A549 (cell line): ENCODE data around the gene C19orf25. TPM values are rescaled to one million over a fixed set of nuclear protein-coding genes. Genes with fewer than 3 reads are reported as not detected.

ENCODE experiments used
- ATAC-seq, 2 experiments: fragments of 200-7000 bp in 1 of 2; fragments of >200 bp in 1 of 2; cut with Nextera tagmentation in 1 of 2; cut with Tn5 transposase in 1 of 2; 3 replicates each; pipeline versions ENCODE4 v1.8.0 to v1.9.1; 2018 to 2020; ENCODE audit warnings: mild to moderate bottlenecking in 1 of 2, moderate library complexity in 1 of 2
- CTCF ChIA-PET: fragments of 300-600 bp; sonication (Branson Sonifier 250); formaldehyde crosslinking; extraction: SDS; loops from one replicate; lab custom pipeline; 2021; ENCODE audit warnings: antibody characterized with exemption, inconsistent platforms; lab: Yijun Ruan, JAX
- POLR2A ChIA-PET: fragments of 350-600 bp; formaldehyde crosslinking; extraction: SDS; loops from one replicate; lab custom pipeline; 2021; ENCODE audit warnings: antibody characterized with exemption, inconsistent platforms; lab: Yijun Ruan, JAX
- DNase-seq, 2 experiments: peaks; one replicate each; pipeline versions ENCODE4 v3.0.0 to v3.0.0-alpha.2; 2011 to 2016; ENCODE audit warnings: low read depth in 1 of 2, low spot score in 1 of 2
- FAIRE-seq: peaks from 2 replicates; lab custom pipeline; 2011; peaks lifted over from hg19 to GRCh38; lab: Jason Lieb, UNC
- H3K27ac ChIP-seq, 2 experiments: fragments of >200 bp; sonication (Bioruptor Twin); formaldehyde crosslinking; 3 replicates each; pipeline ENCODE4 v1.5.1; 2016 to 2017
- H3K4me1 ChIP-seq: fragments of >200 bp; sonication (Bioruptor Twin); formaldehyde crosslinking; 3 replicates; pipeline ENCODE4 v1.6.1; 2016
- H3K4me2 ChIP-seq: fragments of >200 bp; sonication (Bioruptor Twin); formaldehyde crosslinking; 3 replicates; pipeline ENCODE4 v1.6.1; 2016
- H3K4me3 ChIP-seq: fragments of >200 bp; sonication (Bioruptor Twin); formaldehyde crosslinking; 3 replicates; pipeline ENCODE4 v1.5.1; 2016
- H3K9me3 ChIP-seq: fragments of >200 bp; sonication (Bioruptor Twin); formaldehyde crosslinking; 3 replicates; pipeline ENCODE4 v1.6.1; 2016
- ATOH8 ChIP-seq: fragments of 250-450 bp; sonication (Bioruptor Pico); IDR thresholded peaks from 2 replicates; pipeline ENCODE4 v1.5.0; 2020; ENCODE audit warnings: low read depth, mild to moderate bottlenecking, moderate library complexity
- BCL3 ChIP-seq: fragments of >200 bp; sonication (Bioruptor Twin); formaldehyde crosslinking; IDR thresholded peaks from 3 replicates; pipeline ENCODE4 v1.6.1; 2016
- BHLHE40 ChIP-seq: IDR thresholded peaks from 2 replicates; pipeline ENCODE4 v1.6.1; 2012; ENCODE audit warnings: low read depth, low read length, inconsistent platforms
- CBX2 ChIP-seq: fragments of 200-600 bp; sonication (generic); IDR thresholded peaks from 2 replicates; pipeline ENCODE4 v1.6.1; 2016; ENCODE audit warnings: low read depth, mild to moderate bottlenecking, borderline replicate concordance
- CBX8 ChIP-seq: fragments of 200-600 bp; sonication (generic); IDR thresholded peaks from 2 replicates; pipeline ENCODE4 v1.6.1; 2016
- CEBPB ChIP-seq, 2 experiments: fragments of >200 bp in 1 of 2; sonication (Bioruptor Twin) in 1 of 2; formaldehyde crosslinking in 1 of 2; IDR thresholded peaks; 2 replicates each; pipeline ENCODE4 v1.6.1; 2012 to 2016
- E2F6 ChIP-seq: IDR thresholded peaks from 2 replicates; pipeline ENCODE4 v1.6.1; 2012; ENCODE audit warnings: low read depth, borderline replicate concordance
- EP300 ChIP-seq, 2 experiments: fragments of >200 bp; sonication (Bioruptor Twin); formaldehyde crosslinking; IDR thresholded peaks; 2 replicates in 1 of 2; 3 replicates in 1 of 2; pipeline ENCODE4 v1.6.1; 2016 to 2017
- FOSB ChIP-seq: fragments of 250-450 bp; sonication (Bioruptor Pico); IDR thresholded peaks from 2 replicates; pipeline ENCODE4 v1.5.0; 2020; ENCODE audit warnings: mild to moderate bottlenecking, moderate library complexity
- GATA3 ChIP-seq: IDR thresholded peaks from 2 replicates; pipeline ENCODE4 v1.6.1; 2012; ENCODE audit warnings: borderline replicate concordance
- HEYL ChIP-seq: fragments of 250-450 bp; sonication (Bioruptor Pico); IDR thresholded peaks from 2 replicates; pipeline ENCODE4 v1.8.0; 2021; ENCODE audit warnings: mild to moderate bottlenecking, moderate library complexity
- HOXA7 ChIP-seq: fragments of 250-450 bp; sonication (Bioruptor Pico); IDR thresholded peaks from 2 replicates; pipeline ENCODE4 v1.5.0; 2020; ENCODE audit warnings: mild to moderate bottlenecking, moderate library complexity
- HOXB5 ChIP-seq: fragments of 250-450 bp; sonication (Bioruptor Pico); IDR thresholded peaks from 2 replicates; pipeline ENCODE4 v1.5.0; 2020; ENCODE audit warnings: mild to moderate bottlenecking, moderate library complexity
- JUN ChIP-seq, 2 experiments: fragments of >200 bp; sonication (Bioruptor Twin); formaldehyde crosslinking; IDR thresholded peaks; 2 replicates in 1 of 2; 3 replicates in 1 of 2; pipeline ENCODE4 v1.6.1; 2016 to 2017
- KDM1A ChIP-seq: fragments of 200-600 bp; sonication (generic); IDR thresholded peaks from 2 replicates; pipeline ENCODE4 v1.6.1; 2016; ENCODE audit warnings: low read depth, mild to moderate bottlenecking
- MAZ ChIP-seq: fragments of 150-350 bp; IDR thresholded peaks from 2 replicates; pipeline ENCODE4 v1.6.1; 2014; ENCODE audit warnings: antibody characterized with exemption, low read depth, low read length, borderline replicate concordance
- MYC ChIP-seq: IDR thresholded peaks from 2 replicates; pipeline ENCODE4 v1.6.1; 2012; ENCODE audit warnings: mild to moderate bottlenecking, inconsistent platforms, low read length, improper control_type of control experiment, borderline replicate concordance
- NFE2L2 ChIP-seq: fragments of 150-350 bp; conservative IDR thresholded peaks from 2 replicates; pipeline ENCODE4 v1.6.1; 2014; ENCODE audit warnings: low read length
- NPAS2 ChIP-seq: fragments of 250-450 bp; sonication (Bioruptor Pico); IDR thresholded peaks from 2 replicates; pipeline ENCODE4 v1.8.0; 2022; ENCODE audit warnings: mild to moderate bottlenecking, moderate library complexity, borderline replicate concordance
- PHF8 ChIP-seq: fragments of 200-600 bp; sonication (generic); IDR thresholded peaks from 2 replicates; pipeline ENCODE4 v1.6.1; 2016; ENCODE audit warnings: low read depth, mild to moderate bottlenecking, antibody characterized with exemption, moderate library complexity, borderline replicate concordance
- RARB ChIP-seq: fragments of 250-450 bp; sonication (Bioruptor Pico); IDR thresholded peaks from 2 replicates; pipeline ENCODE4 v1.8.0; 2021; ENCODE audit warnings: mild to moderate bottlenecking, moderate library complexity
- RFX5 ChIP-seq: fragments of 450-650 bp; IDR thresholded peaks from 2 replicates; pipeline ENCODE4 v1.7.1; 2014; ENCODE audit warnings: antibody characterized with exemption, mild to moderate bottlenecking, moderate library complexity
- SMC3 ChIP-seq: fragments of >200 bp; sonication (Bioruptor Twin); formaldehyde crosslinking; IDR thresholded peaks from 3 replicates; pipeline ENCODE4 v1.6.1; 2018; ENCODE audit warnings: inconsistent platforms
- ZC3H11A ChIP-seq: fragments of 450-650 bp; IDR thresholded peaks from 2 replicates; pipeline ENCODE4 v1.6.1; 2014; ENCODE audit warnings: antibody characterized with exemption, mild to moderate bottlenecking
- ZFP36 ChIP-seq: fragments of 450-650 bp; IDR thresholded peaks from 2 replicates; pipeline ENCODE4 v1.6.1; 2014; ENCODE audit warnings: borderline replicate concordance; ENCODE audit not compliant: partially characterized antibody
- ZNF302 ChIP-seq: fragments of 250-450 bp; sonication (Bioruptor Pico); IDR thresholded peaks from 2 replicates; pipeline ENCODE4 v1.9.0; 2021; ENCODE audit warnings: inconsistent platforms, mild to moderate bottlenecking, moderate library complexity
- ZSCAN20 ChIP-seq: fragments of 250-450 bp; sonication (Bioruptor Pico); IDR thresholded peaks from 2 replicates; pipeline ENCODE4 v1.8.0; 2022; ENCODE audit warnings: mild to moderate bottlenecking, moderate library complexity
- WGBS: methylation state at CpG from one replicate; pipeline ENCODE4 v1.1.6; 2017; ENCODE audit errors: missing lambda C conversion rate; 5-methylcytosine and 5-hydroxymethylcytosine counted together
- polyA plus RNA-seq, 4 experiments: library from polyadenylated mRNA; depleted of rRNA in 3 of 4; stranded (reverse); fragments of >200 nt; fragmentation: RNase III in 1 of 4; extraction: RNeasy Plus Mini Kit Qiagen cat#74134 plus additional on column Dnase treatment in 1 of 4; gene quantifications; 2 replicates in 3 of 4; 3 replicates in 1 of 4; pipeline ENCODE4 v1.2.3, GENCODE V29; 2011 to 2017

The C19orf25 gene
- polyA plus RNA-seq, 2 of the 4 experiments (the other 2 are of a cell fraction): 8.2 to 20.7 TPM

GRCh38 chr19:1432507-1432887, 46.5 kb downstream of the C19orf25 start:
- H3K4me2 ChIP-seq: no peak overlapping the region
- no peak for TF ChIP-seq CEBPB (IDR thresholded peaks at IDR 0.05)
- no peak for TF ChIP-seq SMC3
- peaks cover under 1% of the 10 kb centered on the region; the same call in 1 of the 3 replicates for H3K4me1 ChIP-seq
- FAIRE-seq (no peak), DNase-seq (no peak), ATAC-seq (no peak)
- WGBS: 95% methylated on average over 8 of the region's 16 CpGs
- ChIA-PET CTCF (interaction anchor here (2.0 kb wide), 2 partner anchors 10 to 13 kb away, joined by 4 to 6 read pairs; no protein-coding TSS in a partner anchor), POLR2A (no interaction called here)
- no peak overlapping the region for H3K27ac ChIP-seq
- no peak overlapping the region for H3K4me3 ChIP-seq
- no peaks in the 10 kb centered on the region for H3K9me3 ChIP-seq

- no peak for FAIRE-seq
- TF ChIP-seq MYC: no peak
- no peak for TF ChIP-seq FOSB (CRISPR knock-in tag)
- no peak for TF ChIP-seq PHF8
- TF ChIP-seq KDM1A: no peak
- TF ChIP-seq HEYL (CRISPR knock-in tag): no peak
- TF ChIP-seq CBX8: no peak
- no peak for TF ChIP-seq HOXB5
- TF ChIP-seq GATA3: no peak
- TF ChIP-seq E2F6: no peak
- TF ChIP-seq ZFP36: no peak
- TF ChIP-seq BHLHE40: no peak
- no peak for TF ChIP-seq NPAS2 (CRISPR knock-in tag)
- no peak for TF ChIP-seq JUN (IDR thresholded peaks at IDR 0.05)
- no peak for TF ChIP-seq HOXA7 (CRISPR knock-in tag)
- TF ChIP-seq ZC3H11A: no peak
- no peak for TF ChIP-seq RFX5
- no peak overlapping the region for H3K27ac ChIP-seq
- H3K4me3 ChIP-seq: no peak overlapping the region
- 89% methylated on average over 18 of the region's 24 CpGs for WGBS
- no peaks in the 10 kb centered on the region for H3K9me3 ChIP-seq
- no peak for ATAC-seq
- no peak for DNase-seq
- ChIA-PET POLR2A (no interaction called here), CTCF (interaction anchor here (1.0 to 2.0 kb wide), 3 partner anchors 11 to 152 kb away, joined by 4 to 6 read pairs (median 5); no protein-coding TSS in a partner anchor)
- no peaks in the 10 kb centered on the region for H3K4me1 ChIP-seq
- no peak overlapping the region for H3K4me2 ChIP-seq
Observed at GRCh38 chr19:1431759-1432506, 47.1 kb downstream of the C19orf25 start.

- no peak for DNase-seq
- TF ChIP-seq ATOH8 (CRISPR knock-in tag) (no peak), ZC3H11A (no peak), FOSB (CRISPR knock-in tag) (no peak), HEYL (CRISPR knock-in tag) (no peak), KDM1A (no peak), RARB (CRISPR knock-in tag) (no peak), MAZ (no peak), BCL3 (no peak), HOXB5 (no peak), NFE2L2 (no peak), CBX2 (no peak), ZNF302 (CRISPR knock-in tag) (no peak), ZSCAN20 (CRISPR knock-in tag) (no peak), EP300 (IDR thresholded peaks at IDR 0.05) (no peak)
- ATAC-seq: no peak
- CTCF ChIA-PET: interaction anchor here (0.7 to 1.0 kb wide), 3 partner anchors 10 to 15 kb away, joined by 3 to 4 read pairs (median 4); no protein-coding TSS in a partner anchor
- Histone ChIP-seq H3K4me1 (no peaks in the 10 kb centered on the region), H3K4me3 (no peak overlapping the region), H3K27ac (no peak overlapping the region), H3K9me3 (no peaks in the 10 kb centered on the region), H3K4me2 (no peak overlapping the region)
- no CpG with 5 or more reads among the region's 14 CpGs for WGBS
- no peak for FAIRE-seq
- POLR2A ChIA-PET: no interaction called here
Observed at GRCh38 chr19:1430246-1430645, 48.8 kb downstream of the C19orf25 start.
